NCI-H1417 treated with DMSO at 0.1 percent for 48 hours (cell line): ENCODE measurements around the gene H19.

Source experiments
- DNase-seq: peaks from one replicate; lab custom pipeline; 2025; lab: John Stamatoyannopoulos, UW

The H19 gene

DNA sequence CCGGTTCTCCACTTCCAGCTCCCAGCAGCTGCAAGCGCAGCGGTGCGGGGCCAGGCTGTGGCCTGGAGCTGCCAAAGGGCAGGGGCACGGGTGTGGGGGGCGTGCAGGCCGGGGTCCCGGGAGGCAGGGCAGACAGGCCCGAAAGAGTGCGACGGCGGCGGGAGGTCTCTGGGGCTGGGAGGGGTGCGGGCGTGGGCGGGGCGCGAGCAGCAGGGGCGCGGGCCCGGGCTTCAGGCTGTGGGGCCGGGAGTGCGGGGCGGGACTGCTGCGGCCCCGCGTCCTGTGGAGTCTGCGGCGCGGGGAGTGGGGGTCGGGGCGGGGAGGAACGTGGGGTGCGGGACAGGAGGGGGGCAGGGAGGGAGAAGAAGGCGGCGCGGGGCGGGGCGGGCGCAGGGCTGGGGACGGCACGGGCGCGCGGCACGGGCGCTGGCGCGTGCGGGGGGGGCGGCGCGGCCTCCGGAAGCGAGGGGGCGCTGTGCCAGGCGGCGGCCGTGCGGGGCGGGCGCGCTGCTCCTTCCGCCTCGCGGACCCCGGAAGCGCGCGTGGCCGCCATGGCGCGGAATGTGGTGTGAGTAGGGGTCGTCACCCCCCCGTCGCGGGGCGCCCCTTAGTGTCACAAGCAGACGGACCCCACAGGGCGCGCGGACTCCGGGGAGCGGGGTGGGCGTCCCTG lies 50.7 kb downstream of the H19 start, which contains the start of gene MRPL23:
MRPL23 (plus strand) TSS at position 521 of the 673 bp plus-strand sequence; CDS start at position 552, 31 bp downstream.
- no peak for DNase-seq
